Measurements from ENCODE around the gene AASDHPPT.

DNA sequence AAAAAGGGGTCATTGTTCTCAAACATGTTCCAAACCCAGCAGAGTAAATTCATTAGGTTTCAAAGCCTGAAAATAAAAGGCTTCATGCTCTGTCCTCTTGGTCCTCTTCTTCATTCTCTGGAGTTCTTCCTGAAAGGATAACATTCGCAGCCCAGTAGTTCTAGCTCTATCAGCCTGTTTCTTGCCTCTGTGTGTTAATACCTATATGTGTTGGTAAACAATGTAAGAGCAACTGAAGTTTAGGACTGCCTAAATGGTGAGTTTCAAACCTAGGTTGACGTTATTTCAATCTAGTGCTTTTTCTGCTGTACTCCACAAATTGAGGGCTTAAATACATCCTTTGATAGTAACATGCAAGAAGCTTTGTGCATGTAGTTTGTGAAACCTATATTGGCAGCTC is 9.4 kb downstream of the AASDHPPT start:
- no peak for TF ChIP-seq CTCF (IDR thresholded peaks at IDR 0.05)
- TF ChIP-seq EP300 (IDR thresholded peaks at IDR 0.05; ENCODE audit: low read depth) = no peak
- no peak for TF ChIP-seq POLR2AphosphoS5 (IDR thresholded peaks at IDR 0.05)
